Body of pancreas (tissue), 4 donors: ENCODE measurements around the gene UGT1A5. TPM values are rescaled to one million over a fixed set of nuclear protein-coding genes. Genes with fewer than 3 reads are reported as not detected.

ENCODE experiments used
- ATAC-seq: fragments of 150-250 bp; one replicate; pipeline ENCODE4 v1.9.1; 2016
- DNase-seq, 4 donors: peaks; one replicate each; pipeline ENCODE4 v3.0.0-alpha.2; 2019
- H3K27ac ChIP-seq, 4 donors: fragments of 200-600 bp; sonication (generic); 1 replicate in 3 of 4; 2 replicates in 1 of 4; pipeline versions ENCODE4 v1.5.1 to v1.6.1; 2016 to 2019; ENCODE audit warnings: mild to moderate bottlenecking in 1 of 4, mixed read lengths in 1 of 4, moderate library complexity in 1 of 4
- H3K27me3 ChIP-seq, 2 donors: fragments of 200-600 bp; sonication (generic); one replicate each; pipeline ENCODE4 v1.6.0; 2016; ENCODE audit warnings: mild to moderate bottlenecking in 1 of 2
- H3K36me3 ChIP-seq, 2 donors: fragments of 200-600 bp; sonication (generic); replicated peaks in 1 of 2; 2 replicates each; pipeline ENCODE4 v1.5.1; 2016; ENCODE audit warnings: low read depth in 2 of 2; ENCODE audit not compliant: insufficient read depth in 1 of 2
- H3K4me1 ChIP-seq: fragments of 200-600 bp; sonication (generic); one replicate; pipeline ENCODE4 v1.6.0; 2016
- H3K4me3 ChIP-seq, 2 donors: fragments of 200-600 bp; sonication (generic); 1 replicate in 1 of 2; 2 replicates in 1 of 2; pipeline ENCODE4 v1.5.1; 2016 to 2019
- H3K9me3 ChIP-seq, 3 donors: fragments of 200-600 bp; sonication (generic); 1 replicate in 2 of 3; 2 replicates in 1 of 3; pipeline ENCODE4 v1.5.1; 2016
- POLR2A ChIP-seq, 3 donors: fragments of 450-650 bp; IDR thresholded peaks; one replicate each; pipeline ENCODE4 v1.6.1; 2016; ENCODE audit warnings: antibody characterized with exemption in 3 of 3, mild to moderate bottlenecking in 2 of 3
- WGBS, 2 donors: methylation state at CpG; one replicate each; pipeline ENCODE4 v1.1.5; 2017; 5-methylcytosine and 5-hydroxymethylcytosine counted together
- intact Hi-C: fragments of 100-400 bp; cut with DNase I; formaldehyde crosslinking; loops from one replicate; pipeline ENCODE4 v1.15.1; 2023
- total RNA-seq, 2 donors: library from RNA; depleted of rRNA; stranded (reverse); fragments of >200 nt; gene quantifications; one replicate each; pipeline ENCODE4 v1.1.0, GENCODE V29; 2016
- TF ChIP-seq, protein P1 (sequence below), 7 experiments: fragments of 450-650 bp in 4 of 7; fragments of 200-600 bp in 3 of 7; sonication (generic) in 3 of 7; IDR thresholded peaks; one replicate each; pipeline ENCODE4 v1.5.1; 2016 to 2019; ENCODE audit warnings: antibody characterized with exemption in 7 of 7

Gene UGT1A5
- total RNA-seq, 2 donors from 2014 or later: not detected

DNA sequence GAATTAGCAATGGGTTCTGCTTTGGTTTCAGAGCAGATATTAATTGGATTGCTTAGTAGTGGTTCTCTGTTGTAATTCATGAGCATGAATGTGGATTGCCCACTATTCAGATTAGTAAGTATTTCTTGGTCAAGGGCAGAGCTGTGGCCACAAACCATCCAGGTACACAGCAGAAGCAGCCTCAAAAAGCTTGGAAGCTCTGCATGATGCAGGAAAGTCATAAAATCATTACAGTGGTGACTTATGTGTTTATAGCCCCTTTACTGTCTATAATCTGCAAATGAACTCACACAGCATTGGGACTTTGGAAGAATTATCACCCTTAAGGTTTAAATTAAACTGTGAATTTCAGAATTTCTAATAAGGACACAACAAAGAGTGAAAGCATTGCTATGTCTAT lies 45.4 kb downstream of the UGT1A5 start:
- TF ChIP-seq, protein P1, sequence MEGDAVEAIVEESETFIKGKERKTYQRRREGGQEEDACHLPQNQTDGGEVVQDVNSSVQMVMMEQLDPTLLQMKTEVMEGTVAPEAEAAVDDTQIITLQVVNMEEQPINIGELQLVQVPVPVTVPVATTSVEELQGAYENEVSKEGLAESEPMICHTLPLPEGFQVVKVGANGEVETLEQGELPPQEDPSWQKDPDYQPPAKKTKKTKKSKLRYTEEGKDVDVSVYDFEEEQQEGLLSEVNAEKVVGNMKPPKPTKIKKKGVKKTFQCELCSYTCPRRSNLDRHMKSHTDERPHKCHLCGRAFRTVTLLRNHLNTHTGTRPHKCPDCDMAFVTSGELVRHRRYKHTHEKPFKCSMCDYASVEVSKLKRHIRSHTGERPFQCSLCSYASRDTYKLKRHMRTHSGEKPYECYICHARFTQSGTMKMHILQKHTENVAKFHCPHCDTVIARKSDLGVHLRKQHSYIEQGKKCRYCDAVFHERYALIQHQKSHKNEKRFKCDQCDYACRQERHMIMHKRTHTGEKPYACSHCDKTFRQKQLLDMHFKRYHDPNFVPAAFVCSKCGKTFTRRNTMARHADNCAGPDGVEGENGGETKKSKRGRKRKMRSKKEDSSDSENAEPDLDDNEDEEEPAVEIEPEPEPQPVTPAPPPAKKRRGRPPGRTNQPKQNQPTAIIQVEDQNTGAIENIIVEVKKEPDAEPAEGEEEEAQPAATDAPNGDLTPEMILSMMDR (IDR thresholded peaks at IDR 0.05): no peak
- TF ChIP-seq POLR2A (IDR thresholded peaks at IDR 0.05): no peak
- H3K4me1 ChIP-seq: no peaks in the 10 kb centered on the region
- no peak overlapping the region for H3K27ac ChIP-seq
- no peaks in the 10 kb centered on the region for H3K27me3 ChIP-seq
- ATAC-seq (no peak), DNase-seq (no peak)
- H3K4me3 ChIP-seq: no peak overlapping the region
- intact Hi-C loops: no loop called here
- H3K9me3 ChIP-seq: no peaks in the 10 kb centered on the region
- no peaks in the 10 kb centered on the region for H3K36me3 ChIP-seq

DNA sequence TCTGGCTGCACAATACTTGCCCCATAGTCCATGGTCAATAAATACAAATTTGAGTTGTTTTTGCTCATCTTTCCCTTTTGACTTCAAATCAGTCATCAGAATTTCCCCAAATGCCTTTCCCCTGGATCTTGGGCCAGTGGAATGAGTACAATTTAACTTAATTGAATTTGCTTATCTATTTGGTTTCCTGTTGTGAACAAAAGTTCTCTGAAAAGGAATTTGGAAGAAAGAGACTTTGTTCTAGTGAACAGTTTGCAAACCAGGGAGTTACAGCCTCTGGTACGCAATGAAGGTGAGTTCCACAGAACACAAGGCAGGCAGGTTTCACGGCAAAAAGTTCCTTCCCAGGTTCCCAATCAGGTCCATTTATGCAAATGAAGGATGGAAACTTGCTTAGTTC lies 46.1 kb downstream of the UGT1A5 start:
- no peak overlapping the region for H3K27ac ChIP-seq
- no peaks in the 10 kb centered on the region for H3K36me3 ChIP-seq
- no peak overlapping the region for H3K4me3 ChIP-seq
- WGBS, 2 donors: 79 to 88% methylated on average over 2 of the region's 2 CpGs
- DNase-seq: no peak
- intact Hi-C loops: no loop called here
- ATAC-seq: no peak
- H3K9me3 ChIP-seq: no peaks in the 10 kb centered on the region
- no peaks in the 10 kb centered on the region for H3K27me3 ChIP-seq
- TF ChIP-seq, protein P1 (IDR thresholded peaks at IDR 0.05): no peak
- no peak for TF ChIP-seq POLR2A (IDR thresholded peaks at IDR 0.05)
- no peaks in the 10 kb centered on the region for H3K4me1 ChIP-seq

DNA sequence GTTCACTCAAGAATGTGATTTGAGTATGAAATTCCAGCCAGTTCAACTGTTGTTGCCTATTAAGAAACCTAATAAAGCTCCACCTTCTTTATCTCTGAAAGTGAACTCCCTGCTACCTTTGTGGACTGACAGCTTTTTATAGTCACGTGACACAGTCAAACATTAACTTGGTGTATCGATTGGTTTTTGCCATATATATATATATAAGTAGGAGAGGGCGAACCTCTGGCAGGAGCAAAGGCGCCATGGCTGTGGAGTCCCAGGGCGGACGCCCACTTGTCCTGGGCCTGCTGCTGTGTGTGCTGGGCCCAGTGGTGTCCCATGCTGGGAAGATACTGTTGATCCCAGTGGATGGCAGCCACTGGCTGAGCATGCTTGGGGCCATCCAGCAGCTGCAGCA lies 47.3 kb downstream of the UGT1A5 start, which contains the start of gene UGT1A1:
UGT1A1 (plus strand) TSS at position 228 of the 400 bp plus-strand sequence; CDS start at position 246, 18 bp downstream.
- H3K9me3 ChIP-seq: no peaks in the 10 kb centered on the region
- no peaks in the 10 kb centered on the region for H3K27me3 ChIP-seq
- 66 to 72% methylated on average over 6 of the region's 6 CpGs for WGBS, 2 donors
- intact Hi-C loops: no loop called here
- DNase-seq (no peak), ATAC-seq (no peak)
- H3K4me1 ChIP-seq: no peaks in the 10 kb centered on the region
- H3K4me3 ChIP-seq: no peak within 1 kb of the TSS
- H3K36me3 ChIP-seq: no peaks in the 10 kb centered on the region
- H3K27ac ChIP-seq: no peak within 1 kb of the TSS
- TF ChIP-seq POLR2A (IDR thresholded peaks at IDR 0.05): no peak
- TF ChIP-seq, protein P1 (IDR thresholded peaks at IDR 0.05): no peak

DNA sequence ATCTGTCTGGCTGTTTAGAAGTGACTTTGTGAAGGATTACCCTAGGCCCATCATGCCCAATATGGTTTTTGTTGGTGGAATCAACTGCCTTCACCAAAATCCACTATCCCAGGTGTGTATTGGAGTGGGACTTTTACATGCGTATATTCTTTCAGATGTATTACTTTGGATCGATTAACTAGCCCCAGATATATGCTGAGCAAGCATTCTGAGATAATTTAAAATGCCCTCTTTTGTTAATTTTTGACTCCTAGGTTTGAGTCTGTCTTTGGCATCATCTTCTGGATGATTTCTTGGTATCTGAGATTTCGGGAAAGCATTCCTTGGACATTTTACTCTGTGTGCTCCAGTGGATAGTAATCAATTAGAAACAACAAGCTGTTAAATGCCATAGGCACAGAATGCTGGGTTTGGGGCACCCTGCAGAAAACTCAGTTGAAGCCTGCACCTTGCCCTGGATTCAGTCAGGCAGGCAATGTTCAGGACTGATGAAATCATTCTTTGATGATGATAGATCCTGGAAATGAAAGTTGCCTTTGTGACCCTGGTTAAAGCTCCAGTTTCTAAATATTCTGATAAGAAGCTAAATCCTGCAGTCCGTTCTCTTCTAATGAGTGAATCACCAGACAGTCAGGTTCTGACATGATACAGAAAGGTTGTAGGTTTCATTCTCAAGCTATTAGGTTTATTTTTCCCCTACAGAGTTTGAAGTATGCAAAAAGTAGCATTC lies 48.5 kb downstream of the UGT1A5 start:
- no peaks in the 10 kb centered on the region for H3K36me3 ChIP-seq
- H3K9me3 ChIP-seq: no peaks in the 10 kb centered on the region
- H3K4me1 ChIP-seq: no peaks in the 10 kb centered on the region
- WGBS, 2 donors: 68 to 81% methylated on average over 4 of the region's 4 CpGs
- H3K27ac ChIP-seq: no peak overlapping the region
- intact Hi-C loops: no loop called here
- ATAC-seq: no peak
- no peak overlapping the region for H3K4me3 ChIP-seq
- TF ChIP-seq, protein P1 (IDR thresholded peaks at IDR 0.05): no peak
- TF ChIP-seq POLR2A (IDR thresholded peaks at IDR 0.05): no peak
- no peaks in the 10 kb centered on the region for H3K27me3 ChIP-seq
- no peak for DNase-seq

DNA sequence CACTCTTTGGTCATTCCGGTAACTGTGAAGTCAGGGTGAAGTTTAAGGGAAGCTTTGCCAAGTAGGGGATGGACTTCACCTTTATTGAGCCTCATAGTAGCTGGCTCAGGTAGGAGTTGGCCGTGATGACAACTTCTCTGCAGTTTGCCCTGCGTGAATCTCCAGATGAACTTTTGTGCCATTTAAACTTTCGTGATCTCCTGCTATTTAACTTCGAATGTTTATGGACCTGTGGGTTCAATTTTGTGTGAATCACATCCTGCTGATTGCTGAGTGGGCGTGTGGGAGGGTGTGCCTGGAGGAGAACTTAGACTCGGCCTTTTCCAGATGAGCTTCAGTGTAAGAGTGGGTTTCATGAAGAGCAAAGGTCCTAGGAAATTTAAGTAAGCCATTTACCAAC lies 51.6 kb downstream of the UGT1A5 start:
- WGBS, 2 donors: 56 to 61% methylated on average over 7 of the region's 7 CpGs
- DNase-seq: no peak
- no peak overlapping the region for H3K4me3 ChIP-seq
- no peak for TF ChIP-seq POLR2A (IDR thresholded peaks at IDR 0.05)
- no peaks in the 10 kb centered on the region for H3K27me3 ChIP-seq
- intact Hi-C loops: no loop called here
- H3K27ac ChIP-seq: no peak overlapping the region
- H3K36me3 ChIP-seq: no peaks in the 10 kb centered on the region
- ATAC-seq: no peak
- H3K4me1 ChIP-seq: no peaks in the 10 kb centered on the region
- no peaks in the 10 kb centered on the region for H3K9me3 ChIP-seq
